Stimulated activated CD4-positive, alpha-beta T cell treated with anti-CD3 and anti-CD28 coated beads, TNF-alpha, amount 100 ng/mL, for 4 hours (primary cell): ENCODE measurements around the gene HTR2A.
A peak's percentile ranks its signal among the peaks of the same experiment; 100 is the strongest.

Experiments
- DNase-seq, 3 experiments: peaks; one replicate each; pipeline ENCODE4 v3.0.0-alpha.2; 2020; ENCODE audit warnings: low read depth in 3 of 3

The HTR2A gene

GRCh38 chr13:46896341-46897137, at the start of gene HTR2A:
TSS of gene HTR2A (minus strand) at chr13:46897053. CDS start at chr13:46895906, 1,147 bp downstream.
- DNase-seq: no peak

GRCh38 chr13:46936525-46936924, 39.7 kb upstream of the HTR2A start:
- no peak for DNase-seq

DNA sequence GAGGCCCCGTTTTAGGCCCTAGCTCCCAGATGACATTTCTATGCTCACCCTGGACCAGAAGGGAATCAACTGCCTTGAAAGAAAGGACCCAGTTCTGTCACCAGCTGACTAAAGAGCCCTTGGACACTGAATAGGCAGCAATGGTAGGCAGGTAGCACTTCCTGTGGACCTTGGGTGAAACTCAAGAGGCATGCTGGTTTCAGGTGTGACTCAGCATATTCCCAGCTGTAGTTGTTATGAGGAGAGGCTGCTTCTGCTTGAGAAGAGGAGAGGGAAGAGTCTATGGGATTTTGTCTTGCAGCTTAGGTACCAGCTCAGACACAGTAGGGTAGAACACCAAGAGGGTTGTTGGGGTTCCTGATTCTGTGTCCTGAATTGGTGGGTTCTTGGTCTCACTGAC, 37.9 kb upstream of the HTR2A start:
- DNase-seq: no peak

DNA sequence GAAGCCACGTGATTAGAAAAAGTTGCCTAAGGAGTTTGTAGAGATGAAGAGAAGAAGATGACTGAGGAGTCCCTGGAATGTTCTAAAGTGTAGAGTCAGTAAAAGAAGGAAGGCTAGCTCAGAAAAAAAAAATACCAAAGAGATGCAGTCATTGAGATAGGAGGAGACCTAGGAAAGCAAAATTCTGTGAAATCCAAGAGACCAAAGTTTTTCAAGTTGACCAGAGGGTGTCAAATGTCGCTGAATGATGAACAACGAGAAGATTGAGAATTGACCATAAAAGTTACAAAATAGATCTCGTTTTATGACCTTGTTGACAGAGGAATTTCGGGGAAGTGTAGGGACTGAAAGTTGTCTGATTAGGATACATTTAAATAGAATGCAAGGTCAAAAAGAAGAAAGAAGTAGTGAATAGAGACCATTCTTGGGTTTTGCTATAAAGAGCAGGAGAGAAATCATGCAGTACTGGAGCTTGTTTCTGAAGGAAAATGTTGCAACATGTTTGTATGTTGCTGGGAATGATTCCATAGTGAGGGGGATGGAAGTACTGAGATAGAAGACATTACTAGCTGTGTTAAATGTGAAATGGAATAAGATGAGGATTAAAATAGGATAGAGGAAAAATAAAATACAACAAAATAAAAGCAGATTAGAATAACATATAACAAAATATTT, 30.2 kb upstream of the HTR2A start:
- DNase-seq: no peak

GRCh38 chr13:46925486-46925885, 28.6 kb upstream of the HTR2A start:
- no peak for DNase-seq

GRCh38 chr13:46914341-46914740, 17.5 kb upstream of the HTR2A start:
- no peak for DNase-seq

DNA sequence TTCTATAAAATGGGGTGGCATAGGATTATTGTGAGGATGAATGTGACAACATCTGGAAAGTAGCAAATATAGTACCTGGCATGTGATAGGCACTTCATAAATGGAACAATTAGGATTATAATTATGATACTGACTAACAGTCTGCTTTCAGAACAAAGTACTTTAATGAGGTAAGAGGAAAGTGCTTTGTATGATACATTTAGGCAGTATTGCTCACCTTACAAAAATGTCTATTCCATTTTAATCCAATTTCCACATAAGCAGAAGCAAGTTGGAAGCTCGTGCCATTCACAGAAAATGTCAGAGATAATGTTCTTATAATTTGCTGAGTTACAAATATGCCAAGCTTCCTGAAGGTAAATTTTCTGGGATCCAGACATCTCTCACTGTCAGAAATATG, 16.9 kb upstream of the HTR2A start:
- no peak for DNase-seq

DNA sequence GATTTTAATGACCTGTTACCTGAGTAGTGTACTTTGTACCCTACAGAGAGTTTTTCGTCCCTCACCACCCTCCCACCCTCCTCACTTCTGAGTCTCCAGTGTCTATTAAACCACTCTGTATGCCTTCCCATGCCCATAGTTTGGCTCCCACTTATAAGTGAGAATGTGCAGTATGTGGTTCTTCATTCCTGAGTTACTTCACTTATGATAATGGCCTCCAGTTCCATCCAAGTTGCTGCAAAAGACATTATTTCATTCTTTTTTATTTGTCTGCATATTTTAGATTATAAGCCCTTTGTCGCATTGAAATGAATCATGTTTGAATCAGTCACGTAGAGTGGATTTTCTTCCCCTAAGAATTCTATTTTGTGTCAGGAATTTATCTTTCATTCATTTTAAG, 12.2 kb upstream of the HTR2A start:
- no peak for DNase-seq

DNA sequence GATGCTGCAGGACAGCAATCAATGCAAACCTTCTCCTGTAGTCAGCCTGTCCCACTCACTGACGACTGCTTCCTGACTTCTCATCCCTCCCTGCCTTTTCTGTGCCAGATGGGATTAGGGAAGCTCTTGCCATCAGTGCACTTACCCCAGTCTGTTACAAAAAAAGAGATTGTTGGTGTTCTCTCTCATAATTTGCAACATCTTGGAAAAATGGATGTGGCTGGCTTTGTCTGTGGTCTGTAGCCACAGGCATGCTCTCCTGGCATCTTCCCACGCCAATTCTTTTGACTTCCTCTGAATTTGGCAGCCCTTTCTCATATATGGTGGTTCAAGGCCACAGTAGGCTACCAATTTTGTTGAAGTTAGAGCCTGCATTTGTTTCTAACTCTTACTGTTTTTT, 11.6 kb upstream of the HTR2A start:
- DNase-seq: no peak

DNA sequence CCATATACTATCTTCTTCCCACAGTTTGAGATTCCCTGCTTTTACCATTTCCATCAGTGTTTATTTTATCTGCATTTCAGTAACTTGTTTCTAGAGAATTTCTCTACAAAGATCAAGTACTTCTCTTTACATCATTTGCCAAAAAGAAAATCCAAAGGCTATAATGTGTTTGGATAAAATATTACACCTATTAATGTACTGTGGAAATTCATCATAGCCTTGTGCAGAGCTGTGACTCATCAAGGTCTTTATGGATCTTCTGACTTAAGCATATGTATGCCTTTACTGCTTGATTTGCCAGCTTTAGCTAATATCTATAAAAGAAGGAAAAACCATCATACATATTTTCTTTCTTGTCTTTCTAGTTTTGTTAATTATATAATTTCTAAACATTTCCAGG, 9.6 kb upstream of the HTR2A start:
- DNase-seq: no peak

GRCh38 chr13:46905249-46905648, 8.4 kb upstream of the HTR2A start:
- no peak for DNase-seq

DNA sequence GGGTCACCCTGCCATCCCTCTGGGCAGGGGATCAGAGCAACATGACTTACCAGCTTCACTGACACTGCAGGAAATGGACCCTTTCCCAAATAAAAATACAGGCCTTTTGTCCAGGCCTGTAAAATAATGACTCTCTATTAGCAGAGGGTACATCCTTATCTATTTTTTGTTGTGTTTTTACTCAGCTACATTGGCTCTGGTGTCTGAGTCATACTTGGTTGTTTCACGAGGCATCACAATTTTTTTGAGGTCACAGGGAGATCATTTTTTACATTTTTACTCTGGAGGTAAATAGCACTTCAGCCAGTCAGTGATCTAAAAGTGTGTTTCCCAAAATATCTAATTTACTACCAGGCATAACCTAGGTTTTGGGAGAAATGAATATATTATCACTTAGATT, 6.9 kb upstream of the HTR2A start:
- no peak for DNase-seq

DNA sequence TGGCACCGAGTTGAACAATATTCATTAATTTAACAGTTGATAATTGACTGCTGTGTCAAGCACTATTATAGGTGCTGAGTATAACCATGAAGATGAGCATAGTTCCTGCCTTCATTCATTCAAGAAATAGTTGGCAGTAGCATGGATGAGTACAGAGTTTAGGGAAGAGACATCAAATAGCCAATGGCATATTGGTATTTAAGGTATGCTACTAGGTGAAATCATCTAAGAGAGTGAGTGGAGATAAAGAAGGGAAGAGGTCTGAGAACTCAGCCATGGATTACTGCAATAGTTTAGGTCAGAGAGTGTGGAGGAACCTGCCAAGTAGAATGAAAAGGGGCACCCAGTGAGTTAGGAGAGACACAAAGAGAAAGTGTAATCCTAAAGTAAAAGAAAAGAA, 4.9 kb upstream of the HTR2A start:
- DNase-seq: no peak

GRCh38 chr13:46899801-46900200, 2.9 kb upstream of the HTR2A start:
- no peak for DNase-seq

- no peak for DNase-seq
Measured at GRCh38 chr13:46895381-46895780, 1.5 kb downstream of the HTR2A start.

- no peak for DNase-seq
Measured at GRCh38 chr13:46894568-46894967, 2.3 kb downstream of the HTR2A start.

- peak; percentile 5 to 45 (median 42) for DNase-seq
Measured at GRCh38 chr13:46893798-46894560, 2.9 kb downstream of the HTR2A start.

GRCh38 chr13:46893221-46893740, 3.6 kb downstream of the HTR2A start:
- DNase-seq: no peak

- no peak for DNase-seq
Measured at GRCh38 chr13:46885018-46885417, 11.8 kb downstream of the HTR2A start.

DNA sequence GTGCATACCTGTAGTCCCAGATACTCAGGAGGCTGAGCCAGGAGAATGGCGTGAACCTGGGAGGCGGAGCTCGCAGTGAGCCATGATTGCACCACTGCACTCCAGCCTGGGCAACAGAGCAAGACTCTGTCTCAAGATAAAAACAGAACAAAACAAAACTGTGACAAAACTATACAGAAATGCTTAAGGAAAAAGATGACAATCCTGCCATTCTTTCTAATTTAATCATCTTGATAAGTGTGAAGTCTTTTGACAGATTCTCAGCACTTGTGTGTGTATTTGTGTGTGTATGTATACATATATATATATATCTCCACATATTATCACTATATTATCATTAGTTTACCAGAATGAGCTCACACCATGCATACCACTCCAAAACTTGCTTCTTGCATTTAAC, 12.3 kb downstream of the HTR2A start:
- no peak for DNase-seq

- DNase-seq: no peak
Measured at GRCh38 chr13:46881621-46882020, 15.2 kb downstream of the HTR2A start.

DNA sequence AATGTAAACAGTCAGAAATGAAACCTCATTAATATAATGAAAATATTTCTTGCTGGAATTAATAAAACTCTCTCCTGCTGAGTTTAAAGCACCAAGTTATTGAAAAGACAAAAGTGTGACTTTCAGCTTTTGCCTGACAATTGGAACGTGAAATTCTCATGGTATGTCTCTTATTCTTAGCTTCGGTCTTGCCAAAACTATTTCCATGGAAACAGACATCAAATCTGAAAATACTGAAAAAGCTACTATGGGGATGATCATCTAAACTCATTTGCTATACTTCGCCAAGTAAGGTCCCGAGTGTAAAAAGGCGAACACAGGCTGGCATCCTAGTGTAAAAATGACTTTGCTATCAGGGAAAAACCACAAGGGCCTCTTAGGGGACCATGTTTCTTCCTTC, 22.8 kb downstream of the HTR2A start:
- no peak for DNase-seq
